Astrocyte of the spinal cord (primary cell): ENCODE results near the gene C11orf97.
A peak's percentile ranks its signal among the peaks of the same experiment; 100 is the strongest.

Experiments used
- DNase-seq: peaks from one replicate; pipeline ENCODE4 v3.0.0; 2011; ENCODE audit warnings: low read depth, low spot score
- H3K4me3 ChIP-seq: 2 replicates; pipeline ENCODE4 v1.5.1; 2011; ENCODE audit warnings: low read depth, mild to moderate bottlenecking, low read length, moderate library complexity
- CTCF ChIP-seq: IDR thresholded peaks from 2 replicates; pipeline ENCODE4 v1.5.1; 2012; ENCODE audit warnings: low read depth, mild to moderate bottlenecking, low read length, inconsistent platforms
- in situ Hi-C: cut with HindIII; loops from 2 replicates; pipeline ENCODE4 v1.10.0; 2017; ENCODE audit warnings: low sequenced_read_pairs

C11orf97 gene

GRCh38 chr11:94574193-94574961 is 62.1 kb downstream of the C11orf97 start:
- peak; percentile 39 for DNase-seq
- in situ Hi-C loops, result no loop called here
- no peak overlapping the region for H3K4me3 ChIP-seq
- TF ChIP-seq CTCF, result no peak

- in situ Hi-C loops, result no loop called here
- no peak for TF ChIP-seq CTCF
- no peak overlapping the region for H3K4me3 ChIP-seq
- DNase-seq, result no peak
Observed at GRCh38 chr11:94576306-94576705, 64.0 kb downstream of the C11orf97 start.

- no peak for DNase-seq
- in situ Hi-C loops, result no loop called here
- TF ChIP-seq CTCF, result no peak
- no peak overlapping the region for H3K4me3 ChIP-seq
Observed at GRCh38 chr11:94577841-94578240, 65.6 kb downstream of the C11orf97 start.
